ENCODE results near the gene MYO10. TPM values are rescaled to one million over a fixed set of nuclear protein-coding genes. Genes with fewer than 3 reads are reported as not detected.

Gene MYO10
- total and polyA plus RNA-seq, 9 donors = 10.8 to 35.8 (median 16.3) TPM

DNA sequence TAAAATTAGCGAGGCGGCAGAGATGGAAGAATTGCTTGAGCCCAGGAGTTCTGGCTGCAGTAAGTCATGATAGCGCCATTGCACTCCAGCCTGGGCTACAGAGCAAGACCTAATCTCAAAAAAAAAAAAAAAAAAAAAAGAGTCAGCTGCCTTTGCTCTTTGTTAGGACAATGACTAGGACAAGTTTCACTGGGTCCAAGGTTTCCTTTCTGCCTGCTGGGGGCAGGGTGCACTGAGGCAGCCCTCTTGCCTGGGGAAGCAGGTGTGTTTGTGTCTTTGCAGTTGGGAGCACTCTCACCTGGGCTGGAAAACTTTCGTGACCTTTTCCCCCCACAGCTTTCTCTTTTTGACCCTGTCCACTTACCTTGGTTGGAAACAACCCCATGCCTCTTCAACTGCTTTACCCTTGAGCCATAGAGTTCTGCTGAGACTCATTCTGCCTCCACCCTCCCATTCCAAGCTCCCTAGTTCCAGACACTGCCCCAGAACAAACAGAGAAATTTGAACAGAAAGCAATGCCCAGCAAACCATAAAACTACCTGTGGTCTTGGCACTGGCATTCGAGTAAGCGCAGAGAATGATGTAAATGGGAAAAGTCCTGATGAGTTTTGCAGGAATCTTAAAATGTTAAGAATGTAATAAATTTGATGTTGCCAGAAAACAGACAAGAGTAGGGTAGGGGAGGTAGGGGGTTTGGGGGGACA lies 17.0 kb upstream of the MYO10 start:
- TF ChIP-seq, protein P1, sequence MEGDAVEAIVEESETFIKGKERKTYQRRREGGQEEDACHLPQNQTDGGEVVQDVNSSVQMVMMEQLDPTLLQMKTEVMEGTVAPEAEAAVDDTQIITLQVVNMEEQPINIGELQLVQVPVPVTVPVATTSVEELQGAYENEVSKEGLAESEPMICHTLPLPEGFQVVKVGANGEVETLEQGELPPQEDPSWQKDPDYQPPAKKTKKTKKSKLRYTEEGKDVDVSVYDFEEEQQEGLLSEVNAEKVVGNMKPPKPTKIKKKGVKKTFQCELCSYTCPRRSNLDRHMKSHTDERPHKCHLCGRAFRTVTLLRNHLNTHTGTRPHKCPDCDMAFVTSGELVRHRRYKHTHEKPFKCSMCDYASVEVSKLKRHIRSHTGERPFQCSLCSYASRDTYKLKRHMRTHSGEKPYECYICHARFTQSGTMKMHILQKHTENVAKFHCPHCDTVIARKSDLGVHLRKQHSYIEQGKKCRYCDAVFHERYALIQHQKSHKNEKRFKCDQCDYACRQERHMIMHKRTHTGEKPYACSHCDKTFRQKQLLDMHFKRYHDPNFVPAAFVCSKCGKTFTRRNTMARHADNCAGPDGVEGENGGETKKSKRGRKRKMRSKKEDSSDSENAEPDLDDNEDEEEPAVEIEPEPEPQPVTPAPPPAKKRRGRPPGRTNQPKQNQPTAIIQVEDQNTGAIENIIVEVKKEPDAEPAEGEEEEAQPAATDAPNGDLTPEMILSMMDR (IDR thresholded peaks at IDR 0.05) = no peak
- TF ChIP-seq POLR2A (IDR thresholded peaks at IDR 0.05) = no peak
- no peak for TF ChIP-seq EP300 (IDR thresholded peaks at IDR 0.05)
- intact Hi-C loops (cut with DNase I) = no loop called here

DNA sequence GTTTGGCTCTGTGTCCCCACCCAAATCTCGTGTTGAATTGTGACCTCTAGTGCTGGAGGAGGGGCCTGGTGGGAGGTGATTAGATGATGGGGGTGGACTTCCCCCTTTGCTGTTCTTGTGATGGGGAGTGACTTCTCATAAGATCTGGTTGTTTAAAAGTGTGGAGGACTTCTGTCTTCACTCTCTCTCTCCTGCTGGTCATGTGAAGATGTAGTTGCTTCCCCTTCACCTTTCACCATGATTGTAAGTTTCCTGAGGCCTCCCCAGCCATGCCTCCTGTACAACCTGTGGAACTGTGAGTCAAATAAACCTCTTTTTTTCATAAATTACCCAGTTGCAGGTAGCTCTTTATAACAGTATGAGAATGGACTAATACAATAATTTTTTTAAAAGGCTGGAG lies 10.6 kb upstream of the MYO10 start:
- no peaks in the 10 kb centered on the region for H3K36me3 ChIP-seq
- H3K27ac ChIP-seq = no peak overlapping the region
- WGBS, 3 donors = 70 to 90% (median 89%) methylated on average over 1 of the region's 1 CpG
- no peaks in the 10 kb centered on the region for H3K4me1 ChIP-seq (ENCODE audit: insufficient read depth)
- no peak for DNase-seq
- no peaks in the 10 kb centered on the region for H3K9me3 ChIP-seq
- H3K27me3 ChIP-seq = no peaks in the 10 kb centered on the region
- no peak for TF ChIP-seq EP300 (IDR thresholded peaks at IDR 0.05)
- no peak for TF ChIP-seq POLR2A (IDR thresholded peaks at IDR 0.05)
- TF ChIP-seq, protein P1 (IDR thresholded peaks at IDR 0.05) = no peak
- no peak overlapping the region for H3K4me3 ChIP-seq
- intact Hi-C loops (cut with DNase I) = no loop called here

More for the DNA sequence above, 17.0 kb upstream of the MYO10 start:
- 87 to 89% (median 89%) methylated on average over 6 of the region's 6 CpGs for WGBS, 3 donors
- Histone ChIP-seq H3K27me3 (no peaks in the 10 kb centered on the region), H3K9me3 (no peaks in the 10 kb centered on the region), H3K36me3 (no peaks in the 10 kb centered on the region), H3K4me1 (ENCODE audit: insufficient read depth) (no peaks in the 10 kb centered on the region), H3K4me3 (no peak overlapping the region), H3K27ac (no peak overlapping the region)
- no peak for DNase-seq

DNA sequence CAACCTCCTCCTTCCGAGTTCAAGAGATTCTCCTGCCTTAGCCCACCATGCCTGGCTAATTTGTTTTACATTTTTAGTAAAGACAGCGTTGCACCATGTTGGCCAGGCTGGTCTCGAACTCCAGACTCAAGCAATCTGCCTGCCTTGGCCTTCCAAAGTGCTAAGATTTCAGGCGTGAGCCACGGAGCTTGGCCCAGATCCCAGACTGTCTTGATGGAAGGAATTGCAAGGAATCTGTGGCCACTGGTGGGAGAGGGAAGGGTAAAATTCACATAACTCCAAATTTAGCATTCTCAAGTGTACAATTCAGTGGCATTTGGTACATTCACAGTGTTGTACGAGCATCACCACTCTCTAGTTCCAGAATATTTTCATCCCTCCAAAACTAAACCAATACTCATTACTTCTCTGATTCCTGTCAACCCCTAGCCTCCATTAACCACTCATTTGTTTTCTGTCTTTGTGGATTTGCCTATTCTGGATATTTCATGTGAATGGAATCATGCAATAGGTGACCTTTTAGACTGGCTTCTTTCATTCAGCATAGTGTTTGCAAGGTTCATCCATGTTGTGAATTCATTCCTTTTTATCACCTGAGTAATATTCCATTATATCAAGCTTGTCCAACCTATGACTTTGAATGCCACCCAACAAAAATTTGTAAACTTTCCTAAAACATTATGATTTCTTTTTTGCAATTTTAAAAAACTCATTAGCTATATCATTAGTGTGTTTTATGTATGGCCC lies 8.9 kb upstream of the MYO10 start:
- intact Hi-C loops (cut with DNase I) = no loop called here
- Histone ChIP-seq H3K27me3 (no peaks in the 10 kb centered on the region), H3K27ac (no peak overlapping the region), H3K4me1 (ENCODE audit: insufficient read depth) (no peaks in the 10 kb centered on the region), H3K36me3 (no peaks in the 10 kb centered on the region), H3K4me3 (no peak overlapping the region), H3K9me3 (no peaks in the 10 kb centered on the region)
- WGBS, 3 donors = 67 to 71% (median 69%) methylated on average over 6 of the region's 6 CpGs
- TF ChIP-seq EP300 (IDR thresholded peaks at IDR 0.05) (no peak), POLR2A (IDR thresholded peaks at IDR 0.05) (no peak)
- TF ChIP-seq, protein P1 (IDR thresholded peaks at IDR 0.05) = no peak
- DNase-seq = no peak

DNA sequence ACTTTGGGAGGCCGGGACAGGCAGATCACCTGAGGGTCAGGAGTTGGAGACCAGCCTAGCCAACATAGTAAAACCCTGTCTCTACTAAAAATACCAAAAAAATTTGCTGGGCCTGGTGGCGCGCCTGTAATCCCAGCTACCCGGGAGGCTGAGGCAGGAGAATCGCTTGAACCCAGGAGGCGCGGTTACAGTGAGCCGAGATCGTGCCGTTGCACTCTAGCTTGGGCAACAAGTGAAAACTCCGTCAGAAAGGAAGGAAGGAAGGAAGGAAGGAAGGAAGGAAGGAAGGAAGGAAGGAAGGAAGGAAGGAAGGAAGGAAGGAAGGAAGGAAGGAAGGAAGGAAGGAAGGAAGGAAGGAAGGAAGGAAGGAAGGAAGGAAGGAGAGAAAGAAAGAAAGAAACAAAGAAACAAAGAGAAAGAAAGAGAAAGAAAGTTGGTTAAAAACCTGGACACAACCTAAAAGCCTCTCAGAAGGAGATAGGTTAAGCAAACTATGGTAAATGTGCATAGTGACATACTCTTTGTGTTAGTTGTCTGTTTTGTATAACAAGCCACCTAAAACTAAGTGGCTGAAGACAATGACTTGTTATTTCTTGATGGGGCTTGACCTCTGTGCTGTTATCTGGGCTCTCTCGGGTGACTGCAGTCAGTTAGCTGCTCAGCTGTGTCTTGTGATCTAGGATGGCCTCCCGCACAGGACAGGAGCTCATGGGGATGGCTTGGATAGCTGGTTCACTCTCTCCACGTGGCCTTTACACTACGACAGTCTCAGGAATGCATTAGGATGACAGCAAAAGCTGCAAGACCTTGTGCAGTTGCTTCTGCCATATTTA lies 8.0 kb upstream of the MYO10 start:
- 87 to 89% (median 88%) methylated on average over 15 of the region's 15 CpGs for WGBS, 3 donors
- Histone ChIP-seq H3K27me3 (no peaks in the 10 kb centered on the region), H3K4me1 (ENCODE audit: insufficient read depth) (no peaks in the 10 kb centered on the region), H3K9me3 (no peaks in the 10 kb centered on the region), H3K4me3 (no peak overlapping the region), H3K27ac (no peak overlapping the region), H3K36me3 (no peaks in the 10 kb centered on the region)
- no peak for DNase-seq
- TF ChIP-seq, protein P1 (IDR thresholded peaks at IDR 0.05) = no peak
- TF ChIP-seq POLR2A (IDR thresholded peaks at IDR 0.05) (no peak), EP300 (IDR thresholded peaks at IDR 0.05) (no peak)
- intact Hi-C loops (cut with DNase I) = no loop called here
